ENCODE results near the gene FBXL19. TPM values are rescaled to one million over a fixed set of nuclear protein-coding genes. Genes with fewer than 3 reads are reported as not detected.

Gene FBXL19
- total and polyA plus RNA-seq, 2 of the 13 experiments (the other 11 are each of a cell fraction or from before 2014, with no cell fraction given): 6.0 to 13.7 TPM

- TF ChIP-seq ZNF446 (CRISPR knock-in tag; IDR thresholded peaks at IDR 0.05) (no peak), DNMT3B (CRISPR knock-in tag; conservative IDR thresholded peaks at IDR 0.05) (no peak), SRSF9 (IDR thresholded peaks at IDR 0.05; ENCODE audit: borderline replicate concordance, insufficient read depth, low read depth, low read length, poor library complexity, severe bottlenecking) (no peak), CHCHD3 (CRISPR knock-in tag; IDR thresholded peaks at IDR 0.05) (no peak), ZNF670 (CRISPR knock-in tag; IDR thresholded peaks at IDR 0.05; ENCODE audit: borderline replicate concordance) (no peak), SALL1 (CRISPR knock-in tag; IDR thresholded peaks at IDR 0.05) (no peak), RBM22 (optimal IDR thresholded peaks at IDR 0.05; ENCODE audit: low read length) (peak; percentile 45), HNRNPLL (IDR thresholded peaks at IDR 0.05; ENCODE audit: low read depth, low read length, poor library complexity, severe bottlenecking) (peak; percentile 18), ZXDC (CRISPR knock-in tag; IDR thresholded peaks at IDR 0.05) (no peak), PCBP1 (IDR thresholded peaks at IDR 0.05; ENCODE audit: borderline replicate concordance, low read depth, low read length) (no peak), AGO2 (optimal IDR thresholded peaks at IDR 0.05; ENCODE audit: low read depth, low read length) (peak; percentile 55)
- TF ChIP-seq, protein P1, sequence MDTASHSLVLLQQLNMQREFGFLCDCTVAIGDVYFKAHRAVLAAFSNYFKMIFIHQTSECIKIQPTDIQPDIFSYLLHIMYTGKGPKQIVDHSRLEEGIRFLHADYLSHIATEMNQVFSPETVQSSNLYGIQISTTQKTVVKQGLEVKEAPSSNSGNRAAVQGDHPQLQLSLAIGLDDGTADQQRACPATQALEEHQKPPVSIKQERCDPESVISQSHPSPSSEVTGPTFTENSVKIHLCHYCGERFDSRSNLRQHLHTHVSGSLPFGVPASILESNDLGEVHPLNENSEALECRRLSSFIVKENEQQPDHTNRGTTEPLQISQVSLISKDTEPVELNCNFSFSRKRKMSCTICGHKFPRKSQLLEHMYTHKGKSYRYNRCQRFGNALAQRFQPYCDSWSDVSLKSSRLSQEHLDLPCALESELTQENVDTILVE (CRISPR knock-in tag; IDR thresholded peaks at IDR 0.05): no peak
- POLR2A ChIA-PET: interaction anchor here (1.3 to 3.7 kb wide), 3 partner anchors 15 to 160 kb away, joined by 6 to 81 read pairs (median 11); partner anchors contain the start of gene KAT8
- Histone ChIP-seq H3K36me3 (replicated peaks in 1 of 2; ENCODE audit: control insufficient read depth in 1 of 2, insufficient read depth in 2 of 2, low read length in 2 of 2) (peaks cover 20 to 58% of the 10 kb centered on the region in 2 experiments), H3K27ac (ENCODE audit: extremely low read length, insufficient read depth, low read length) (no peak overlapping the region), H3K27me3 (ENCODE audit: control insufficient read depth in 1 of 2, insufficient read depth in 2 of 2, low read length in 2 of 2) (no peaks in the 10 kb centered on the region), H2AFZ (ENCODE audit: low read length) (no peak overlapping the region), H3K4me1 (ENCODE audit: insufficient read depth, low read length) (peaks cover 16% of the 10 kb centered on the region), H4K20me1 (ENCODE audit: insufficient read depth, low read length) (no peaks in the 10 kb centered on the region), H3K9ac (ENCODE audit: insufficient read depth, low read depth, low read length) (no peak overlapping the region), H3K4me2 (ENCODE audit: low read depth, low read length) (no peak overlapping the region), H3K9me3 (ENCODE audit: low read length) (no peaks in the 10 kb centered on the region), H3K79me2 (ENCODE audit: insufficient read depth, low read length) (no peaks in the 10 kb centered on the region), H3K4me3 (replicated peaks in 1 of 3; ENCODE audit: insufficient read depth in 1 of 3, low read depth in 2 of 3, low read length in 3 of 3) (no peak overlapping the region)
- intact Hi-C loops (cut with micrococcal nuclease; ENCODE audit: unreplicated experiment) (loop anchor here (10.0 kb wide), 1 partner anchor 882 kb away; no protein-coding TSS in a partner anchor), in situ Hi-C loops (cut with HindIII; ENCODE audit: extremely low pct_ligation_motif_present, low pct_unique_long_range_greater_than_20kb) (loop anchor here (25.0 kb wide), 1 partner anchor 730 kb away; a partner anchor contains a TSS)
- CTCF ChIA-PET (ENCODE audit: low intra/inter-chr PET ratio, low total read pairs): no interaction called here
- DNase-seq (ENCODE audit: low spot score) (no peak), FAIRE-seq (no peak), ATAC-seq (no peak)
- no TSS peak for BruUV-seq (replicated peaks)
- 91% methylated on average over 16 of the region's 17 CpGs for WGBS (ENCODE audit: low lambda C conversion rate)
Measured at GRCh38 chr16:30982548-30983288, 59.3 kb downstream of the FBXL19 start.

Measured in HepG2 (cell line).